IMR-90 (cell line): Measurements from ENCODE around the gene KIAA0319L. TPM values are rescaled to one million over a fixed set of nuclear protein-coding genes. Genes with fewer than 3 reads are reported as not detected.
A peak's percentile ranks its signal among the peaks of the same experiment; 100 is the strongest.

Source experiments
- ATAC-seq: fragments of 200-7000 bp; cut with Tn5 transposase; 2 replicates; pipeline ENCODE4 v1.9.1; 2020; ENCODE audit warnings: low read depth, mild to moderate bottlenecking, moderate library complexity
- BruUV-seq: library from RNA; stranded (reverse); fragments of 400-500 nt; replicated peaks from 2 replicates; lab custom pipeline; 2021; lab: Mats Ljungman, UMichigan
- CTCF ChIA-PET: fragments of 300-600 bp; formaldehyde crosslinking; extraction: SDS; loops from one replicate; lab custom pipeline; 2021; ENCODE audit warnings: antibody characterized with exemption; lab: Yijun Ruan, JAX
- POLR2A ChIA-PET: fragments of 300-600 bp; sonication (Branson Sonifier 250); formaldehyde crosslinking; loops from one replicate; lab custom pipeline; 2022; ENCODE audit warnings: antibody characterized with exemption; ENCODE audit not compliant: unreplicated experiment; lab: Charles Lee
- DNase-seq: peaks from one replicate; pipeline ENCODE4 v3.0.0; 2013
- H2AFZ ChIP-seq: replicated peaks from 2 replicates; pipeline ENCODE3; 2013; ENCODE audit warnings: low read length, mild to moderate bottlenecking; ENCODE audit not compliant: poor library complexity
- H2AK5ac ChIP-seq: 2 replicates; pipeline ENCODE4 v1.6.1; 2013; ENCODE audit warnings: low read depth, low read length, inconsistent platforms
- H2AK9ac ChIP-seq: replicated peaks from 2 replicates; pipeline ENCODE3; 2013; ENCODE audit warnings: mild to moderate bottlenecking, low read depth, low read length, moderate library complexity; ENCODE audit not compliant: poor library complexity
- H2BK120ac ChIP-seq: 2 replicates; pipeline ENCODE4 v1.6.1; 2013; ENCODE audit warnings: low read depth, low read length, inconsistent platforms
- H2BK15ac ChIP-seq: 3 replicates; pipeline ENCODE4 v1.6.1; 2013; ENCODE audit warnings: low read depth, low read length, inconsistent platforms
- H2BK20ac ChIP-seq: 2 replicates; pipeline ENCODE4 v1.6.1; 2013; ENCODE audit warnings: low read depth, mild to moderate bottlenecking, inconsistent platforms, low read length, moderate library complexity
- H2BK5ac ChIP-seq: 2 replicates; pipeline ENCODE4 v1.6.1; 2013; ENCODE audit warnings: mild to moderate bottlenecking, low read depth, low read length, inconsistent platforms; ENCODE audit not compliant: poor library complexity, severe bottlenecking
- H3K14ac ChIP-seq: replicated peaks from 2 replicates; pipeline ENCODE4 v1.6.1; 2013; ENCODE audit warnings: low read depth, low read length, inconsistent platforms
- H3K18ac ChIP-seq: 2 replicates; pipeline ENCODE4 v1.6.1; 2013; ENCODE audit warnings: low read depth, low read length, control low read depth
- H3K23ac ChIP-seq: 2 replicates; pipeline ENCODE4 v1.6.1; 2013; ENCODE audit warnings: low read depth, low read length, inconsistent platforms
- H3K27ac ChIP-seq: 2 replicates; pipeline ENCODE4 v1.5.1; 2013; ENCODE audit warnings: mild to moderate bottlenecking, control low read depth, low read length; ENCODE audit not compliant: insufficient read depth
- H3K27me3 ChIP-seq: 2 replicates; pipeline ENCODE4 v1.6.1; 2013; ENCODE audit warnings: low read length; ENCODE audit not compliant: control insufficient read depth, insufficient read depth
- H3K36me3 ChIP-seq: 2 replicates; pipeline ENCODE4 v1.6.1; 2013; ENCODE audit warnings: low read length, mixed read lengths; ENCODE audit not compliant: control insufficient read depth, insufficient read depth
- H3K4ac ChIP-seq: 2 replicates; pipeline ENCODE4 v1.6.1; 2013; ENCODE audit warnings: low read depth, low read length, inconsistent platforms
- H3K4me1 ChIP-seq: 2 replicates; pipeline ENCODE4 v1.6.1; 2013; ENCODE audit warnings: low read length, mixed read lengths; ENCODE audit not compliant: control insufficient read depth, insufficient read depth
- H3K4me2 ChIP-seq: 2 replicates; pipeline ENCODE4 v1.6.1; 2013; ENCODE audit warnings: low read depth, mild to moderate bottlenecking, control low read depth, low read length, moderate library complexity
- H3K4me3 ChIP-seq: 2 replicates; pipeline ENCODE4 v1.5.1; 2013; ENCODE audit warnings: low read depth, mild to moderate bottlenecking, control low read depth, low read length, moderate library complexity; ENCODE audit not compliant: insufficient read depth
- H3K56ac ChIP-seq: 2 replicates; pipeline ENCODE4 v1.6.1; 2013; ENCODE audit warnings: low read length, inconsistent platforms; ENCODE audit not compliant: insufficient read depth; ENCODE audit errors: extremely low read depth
- H3K79me1 ChIP-seq, 2 experiments: 2 replicates each; pipeline ENCODE4 v1.6.1; 2013; ENCODE audit warnings: low read length in 2 of 2, inconsistent platforms in 1 of 2, low read depth in 1 of 2
- H3K9ac ChIP-seq: 2 replicates; pipeline ENCODE4 v1.6.1; 2013; ENCODE audit warnings: low read depth, low read length, control low read depth
- H3K9me1 ChIP-seq: 2 replicates; pipeline ENCODE4 v1.6.1; 2013; ENCODE audit warnings: low read length, inconsistent platforms; ENCODE audit not compliant: insufficient read depth
- H3K9me3 ChIP-seq: 2 replicates; pipeline ENCODE4 v1.6.1; 2013; ENCODE audit warnings: low read length; ENCODE audit not compliant: control insufficient read depth, insufficient read depth
- H4K20me1 ChIP-seq: 2 replicates; pipeline ENCODE4 v1.6.1; 2013; ENCODE audit warnings: low read length, inconsistent platforms; ENCODE audit not compliant: insufficient read depth
- H4K5ac ChIP-seq: 2 replicates; pipeline ENCODE4 v1.6.1; 2013; ENCODE audit warnings: mild to moderate bottlenecking, low read depth, low read length, control low read depth
- H4K8ac ChIP-seq, 2 experiments: 2 replicates each; pipeline ENCODE4 v1.6.1; 2013; ENCODE audit warnings: low read depth in 2 of 2, low read length in 2 of 2, control low read depth in 1 of 2, inconsistent platforms in 1 of 2
- H4K91ac ChIP-seq: 2 replicates; pipeline ENCODE4 v1.6.1; 2013; ENCODE audit warnings: low read depth, low read length, inconsistent platforms; ENCODE audit not compliant: insufficient read depth
- BHLHE40 ChIP-seq: fragments of 150-350 bp; IDR thresholded peaks from 2 replicates; pipeline ENCODE4 v1.6.1; 2016; ENCODE audit warnings: mild to moderate bottlenecking, low read depth, low read length
- FOS ChIP-seq: fragments of 150-350 bp; IDR thresholded peaks from 2 replicates; pipeline ENCODE4 v1.6.1; 2016; ENCODE audit warnings: low read depth, low read length
- MAFK ChIP-seq: IDR thresholded peaks from 2 replicates; pipeline ENCODE4 v1.6.1; 2012; ENCODE audit warnings: low read depth, low read length, improper control_type of control experiment
- MAZ ChIP-seq: IDR thresholded peaks from 2 replicates; pipeline ENCODE4 v1.6.1; 2012; ENCODE audit warnings: low read depth, mild to moderate bottlenecking, low read length, improper control_type of control experiment, moderate library complexity, borderline replicate concordance
- MXI1 ChIP-seq: IDR thresholded peaks from 2 replicates; pipeline ENCODE4 v1.6.1; 2012; ENCODE audit warnings: low read depth, mild to moderate bottlenecking, low read length, moderate library complexity, borderline replicate concordance
- NFE2L2 ChIP-seq: fragments of 150-350 bp; IDR thresholded peaks from 2 replicates; pipeline ENCODE4 v1.6.1; 2016; ENCODE audit warnings: low read depth, mild to moderate bottlenecking, low read length
- POLR2A ChIP-seq: IDR thresholded peaks from 2 replicates; pipeline ENCODE4 v1.6.1; 2012; ENCODE audit warnings: mild to moderate bottlenecking, low read depth, low read length
- RAD21 ChIP-seq: IDR thresholded peaks from 2 replicates; pipeline ENCODE4 v1.6.1; 2012; ENCODE audit warnings: low read length, improper control_type of control experiment
- RFX5 ChIP-seq: IDR thresholded peaks from 2 replicates; pipeline ENCODE4 v1.8.0; 2012; ENCODE audit warnings: low read depth, mild to moderate bottlenecking, low read length, moderate library complexity
- WGBS, 2 experiments: methylation state at CpG; one replicate each; pipeline versions ENCODE4 v1.1.5 to v1.1.7; 2013; ENCODE audit warnings: missing lambda C conversion rate in 2 of 2; ENCODE audit not compliant: insufficient read length in 1 of 2; ENCODE audit errors: extremely low coverage in 2 of 2; 5-methylcytosine and 5-hydroxymethylcytosine counted together
- dilution Hi-C: fragments of 300-500 bp; cut with HindIII; formaldehyde crosslinking; loops from one replicate; pipeline ENCODE4 v1.14.3; 2018; ENCODE audit warnings: low sequenced_read_pairs; ENCODE audit not compliant: unreplicated experiment
- in situ Hi-C: fragments of 300-500 bp; cut with MboI; formaldehyde crosslinking; loops from 3 replicates; pipeline ENCODE4 v1.14.3; 2019; ENCODE audit warnings: low sequenced_read_pairs, inconsistent platforms, mixed read lengths
- intact Hi-C: fragments of 100-400 bp; cut with micrococcal nuclease; formaldehyde crosslinking; loops from 2 replicates; pipeline ENCODE4 v1.10.0; 2022
- polyA plus RNA-seq, 3 experiments: library from polyadenylated mRNA; depleted of rRNA; stranded (reverse); fragments of >200 nt; gene quantifications; 2 replicates each; pipeline ENCODE4 v1.2.3, GENCODE V29; 2012; ENCODE audit warnings: low replicate concordance in 1 of 3
- total RNA-seq: library from RNA; depleted of rRNA; stranded (reverse); fragments of >200 nt; gene quantifications from 2 replicates; pipeline ENCODE4 v1.2.3, GENCODE V29; 2012
- TF ChIP-seq, protein P1 (sequence below): conservative IDR thresholded peaks from 2 replicates; pipeline ENCODE4 v1.5.1; 2012; ENCODE audit warnings: mild to moderate bottlenecking, low read depth, low read length, improper control_type of control experiment
- TF ChIP-seq, protein P2 (sequence below): fragments of 150-350 bp; IDR thresholded peaks from 2 replicates; pipeline ENCODE4 v1.6.1; 2017; ENCODE audit warnings: mild to moderate bottlenecking, antibody characterized with exemption, low read length, low read depth

The KIAA0319L gene
- total and polyA plus RNA-seq, 2 of the 4 experiments (the other 2 are of a cell fraction): 38.0 to 49.8 TPM

DNA sequence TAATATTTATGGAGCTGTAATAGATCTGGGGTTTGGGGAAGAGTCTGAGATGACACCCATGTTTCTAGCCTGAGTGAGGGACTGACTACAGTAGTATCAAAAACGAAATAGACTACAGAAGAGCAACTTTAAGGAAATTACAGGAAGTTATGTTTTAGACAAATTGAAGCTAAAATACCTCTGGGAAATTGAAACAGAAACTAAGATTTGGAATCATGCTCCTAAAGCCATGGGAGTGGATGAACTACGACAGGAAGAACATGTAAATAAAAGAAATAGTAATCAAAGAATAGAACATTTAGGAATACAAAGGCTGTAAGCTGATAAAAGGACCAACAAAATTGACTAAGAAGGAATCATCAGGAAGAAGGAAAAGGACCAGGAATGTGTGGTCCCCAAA, 68.9 kb downstream of the KIAA0319L start:
- ChIA-PET CTCF (interaction anchor here (1.0 kb wide), 1 partner anchor 37 kb away, joined by 3 read pairs; no protein-coding TSS in a partner anchor), POLR2A (interaction anchor here (0.6 kb wide), 1 partner anchor 568 kb away, joined by 8 read pairs; no protein-coding TSS in a partner anchor)
- dilution Hi-C loops: no loop called here
- Histone ChIP-seq H3K27ac (no peak overlapping the region), H3K9me1 (no peaks in the 10 kb centered on the region), H3K23ac (no peak overlapping the region), H2BK20ac (no peak overlapping the region), H3K79me1 (no peaks in the 10 kb centered on the region), H2AK5ac (no peak overlapping the region), H4K91ac (no peak overlapping the region), H3K4me2 (peak overlapping the region; percentile 55), H3K4me3 (no peak overlapping the region), H2AFZ (no peak overlapping the region), H3K18ac (no peak overlapping the region), H4K20me1 (no peaks in the 10 kb centered on the region), H4K8ac (no peak overlapping the region), H3K14ac (no peak overlapping the region), H2AK9ac (no peak overlapping the region), H3K56ac (no peak overlapping the region), H3K36me3 (no peaks in the 10 kb centered on the region), H3K9me3 (0 out of 2 replicates have a peak, but pooled peaks cover 2% of the 10 kb centered on the region), H3K27me3 (no peaks in the 10 kb centered on the region), H2BK120ac (no peak overlapping the region), H2BK15ac (no peak overlapping the region), H4K5ac (no peak overlapping the region), H3K4ac (no peak overlapping the region), H3K4me1 (peaks cover 1% of the 10 kb centered on the region; the same call in 1 of the 2 replicates), H2BK5ac (no peak overlapping the region), H3K9ac (no peak overlapping the region)
- no peak for ATAC-seq
- in situ Hi-C loops: no loop called here
- no CpG with 5 or more reads among the region's 2 CpGs for WGBS, 2 experiments
- DNase-seq: peak; percentile 3
- no TSS peak for BruUV-seq
- intact Hi-C loops: loop anchor here (2.0 kb wide), 1 partner anchor 14 kb away; no protein-coding TSS in a partner anchor
- TF ChIP-seq, protein P1, sequence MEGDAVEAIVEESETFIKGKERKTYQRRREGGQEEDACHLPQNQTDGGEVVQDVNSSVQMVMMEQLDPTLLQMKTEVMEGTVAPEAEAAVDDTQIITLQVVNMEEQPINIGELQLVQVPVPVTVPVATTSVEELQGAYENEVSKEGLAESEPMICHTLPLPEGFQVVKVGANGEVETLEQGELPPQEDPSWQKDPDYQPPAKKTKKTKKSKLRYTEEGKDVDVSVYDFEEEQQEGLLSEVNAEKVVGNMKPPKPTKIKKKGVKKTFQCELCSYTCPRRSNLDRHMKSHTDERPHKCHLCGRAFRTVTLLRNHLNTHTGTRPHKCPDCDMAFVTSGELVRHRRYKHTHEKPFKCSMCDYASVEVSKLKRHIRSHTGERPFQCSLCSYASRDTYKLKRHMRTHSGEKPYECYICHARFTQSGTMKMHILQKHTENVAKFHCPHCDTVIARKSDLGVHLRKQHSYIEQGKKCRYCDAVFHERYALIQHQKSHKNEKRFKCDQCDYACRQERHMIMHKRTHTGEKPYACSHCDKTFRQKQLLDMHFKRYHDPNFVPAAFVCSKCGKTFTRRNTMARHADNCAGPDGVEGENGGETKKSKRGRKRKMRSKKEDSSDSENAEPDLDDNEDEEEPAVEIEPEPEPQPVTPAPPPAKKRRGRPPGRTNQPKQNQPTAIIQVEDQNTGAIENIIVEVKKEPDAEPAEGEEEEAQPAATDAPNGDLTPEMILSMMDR: no peak
- TF ChIP-seq POLR2A (no peak), RFX5 (no peak), NFE2L2 (no peak), MXI1 (no peak), RAD21 (no peak), FOS (no peak), MAFK (no peak), MAZ (no peak), BHLHE40 (no peak)
- TF ChIP-seq, protein P2, sequence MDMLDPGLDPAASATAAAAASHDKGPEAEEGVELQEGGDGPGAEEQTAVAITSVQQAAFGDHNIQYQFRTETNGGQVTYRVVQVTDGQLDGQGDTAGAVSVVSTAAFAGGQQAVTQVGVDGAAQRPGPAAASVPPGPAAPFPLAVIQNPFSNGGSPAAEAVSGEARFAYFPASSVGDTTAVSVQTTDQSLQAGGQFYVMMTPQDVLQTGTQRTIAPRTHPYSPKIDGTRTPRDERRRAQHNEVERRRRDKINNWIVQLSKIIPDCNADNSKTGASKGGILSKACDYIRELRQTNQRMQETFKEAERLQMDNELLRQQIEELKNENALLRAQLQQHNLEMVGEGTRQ: no peak
